Measurements from ENCODE around the gene IFNG. TPM values are rescaled to one million over a fixed set of nuclear protein-coding genes. Genes with fewer than 3 reads are reported as not detected.
"Not testable (repeated sequence)": the region's sequence is repeated elsewhere in the genome, so short reads cannot be mapped to it uniquely, and the experiment has no call there.

IFNG gene
- total and polyA plus RNA-seq, 10 of the 15 experiments (the other 5 are each of a cell fraction or from before 2014, with no cell fraction given): 0.10 to 1.4 (median 0.25) TPM; not detected in 2

DNA sequence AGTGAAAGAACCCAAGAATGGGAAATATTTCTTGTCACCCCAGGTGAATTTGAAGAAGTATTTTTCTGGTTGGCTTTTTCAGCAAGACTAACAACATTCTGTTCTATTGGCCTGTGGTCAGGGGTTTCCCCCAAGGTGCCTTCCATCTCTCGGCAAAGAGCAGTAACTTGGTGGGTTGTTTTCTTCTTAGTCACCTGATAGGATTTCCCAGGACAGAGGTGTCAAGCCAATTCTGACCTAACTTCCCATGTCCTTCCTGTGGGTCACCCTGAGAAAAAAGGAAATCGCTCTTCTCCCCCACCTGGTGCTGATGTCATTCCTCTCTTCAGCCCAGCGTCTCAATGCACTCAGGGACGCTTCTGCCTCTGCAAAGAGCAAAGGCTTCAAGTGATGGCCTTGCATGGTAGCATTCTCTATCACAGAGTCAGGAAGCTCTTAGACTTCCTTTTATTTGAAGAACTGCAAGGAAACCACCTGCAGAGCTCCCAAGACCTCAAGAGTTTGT is 16.1 kb upstream of the IFNG start (continued):
- TF ChIP-seq CHD2 (IDR thresholded peaks at IDR 0.05; ENCODE audit: borderline replicate concordance, low read depth, low read length) (no peak), BMI1 (IDR thresholded peaks at IDR 0.05; ENCODE audit: borderline replicate concordance) (no peak), ASH2L (IDR thresholded peaks at IDR 0.05; ENCODE audit: borderline replicate concordance, low read depth) (no peak), CREM (IDR thresholded peaks at IDR 0.05; ENCODE audit: low read depth) (peak; percentile 63; the same call in 1 of the 2 replicates), SRF (IDR thresholded peaks at IDR 0.05; ENCODE audit: low read depth in 2 of 2, low read length in 2 of 2) (no peak), MEF2A (IDR thresholded peaks at IDR 0.05; ENCODE audit: insufficient read depth, low read depth, low read length) (no peak)

DNA sequence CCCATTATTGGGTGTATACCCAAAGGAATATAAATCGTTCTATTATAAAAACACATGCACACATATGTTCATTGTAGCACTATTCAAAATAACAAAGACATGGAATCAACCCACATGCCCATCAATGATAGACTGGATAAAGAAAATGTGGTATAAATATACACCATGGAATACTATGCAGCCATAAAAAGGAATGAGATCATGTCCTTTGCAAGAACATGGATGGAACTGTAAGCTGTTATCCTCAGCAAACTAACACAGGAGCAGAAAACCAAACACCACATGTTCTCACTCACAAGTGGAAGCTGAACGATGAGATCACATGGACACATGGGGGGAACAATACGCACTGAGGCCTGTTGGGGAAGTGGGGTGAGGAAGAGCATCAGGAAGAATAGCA is 15.2 kb upstream of the IFNG start:
- WGBS (ENCODE audit: insufficient coverage, insufficient replicate concordance, low lambda C conversion rate, missing lambda C conversion rate): 90% methylated on average over 3 of the region's 3 CpGs
- CTCF ChIA-PET: interaction anchor here (1.4 kb wide), 1 partner anchor 61 kb away, joined by 3 read pairs; no protein-coding TSS in a partner anchor
- H3K36me3 ChIP-seq (ENCODE audit: control insufficient read depth in 2 of 2, insufficient read depth in 2 of 2, low read length in 1 of 2); SMC1A ChIA-PET (ENCODE audit: uncharacterized antibody, unreplicated experiment); H3K9ac ChIP-seq (ENCODE audit: control insufficient read depth, insufficient read depth, low read length); BruUV-seq (replicated peaks); H3K4me3 ChIP-seq; H3K9me3 ChIP-seq (replicated peaks; ENCODE audit: control insufficient read depth, insufficient read depth, low read length); H4K20me1 ChIP-seq (ENCODE audit: control insufficient read depth, insufficient read depth); H3K27me3 ChIP-seq (replicated peaks in 1 of 2; ENCODE audit: control insufficient read depth in 2 of 2, insufficient read depth in 2 of 2, low read length in 1 of 2); H3K79me2 ChIP-seq (ENCODE audit: control insufficient read depth, insufficient read depth, low read length); intact Hi-C loops (cut with micrococcal nuclease; ENCODE audit: unreplicated experiment); DNase-seq (ENCODE audit: low read depth, low spot score); H3K4me1 ChIP-seq (ENCODE audit: control insufficient read depth, insufficient read depth, low read length); RAD21 ChIA-PET (ENCODE audit: unreplicated experiment); H2AFZ ChIP-seq (ENCODE audit: control insufficient read depth, low read depth, low read length); ATAC-seq; in situ Hi-C loops (cut with MboI); POLR2A ChIA-PET; H3K27ac ChIP-seq (ENCODE audit: control insufficient read depth, insufficient read depth); H3K4me2 ChIP-seq (ENCODE audit: control insufficient read depth, insufficient read depth): not testable (repeated sequence)
- FAIRE-seq: peak; percentile 13

DNA sequence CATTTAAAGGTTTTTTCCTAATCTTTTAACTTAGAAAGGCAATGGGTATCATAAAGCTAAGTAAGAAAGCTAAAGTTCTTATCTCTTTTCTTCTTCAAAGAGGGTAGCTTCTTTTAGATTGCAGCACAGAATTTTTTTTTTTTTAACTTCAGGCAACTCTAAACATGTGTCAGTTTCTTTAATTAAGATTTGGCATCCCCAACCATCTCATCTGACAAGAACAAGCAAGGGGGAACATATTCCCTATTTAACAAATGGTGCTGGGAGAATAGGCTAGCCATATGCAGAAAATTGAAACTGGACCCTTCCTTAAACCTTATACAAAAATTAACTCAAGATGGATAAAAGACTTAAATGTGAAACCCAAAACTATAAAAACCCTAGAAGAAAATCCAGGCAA is 14.3 kb upstream of the IFNG start:
- DNase-seq (ENCODE audit: low read depth, low spot score) (no peak), ATAC-seq (no peak), FAIRE-seq (no peak)
- H3K4me2 ChIP-seq (ENCODE audit: control insufficient read depth, insufficient read depth): no peak overlapping the region
- no peaks in the 10 kb centered on the region; a peak in 1 of 4 replicates for H3K27me3 ChIP-seq (replicated peaks in 1 of 2; ENCODE audit: control insufficient read depth in 2 of 2, insufficient read depth in 2 of 2, low read length in 1 of 2)
- H3K79me2 ChIP-seq (ENCODE audit: control insufficient read depth, insufficient read depth, low read length): no peaks in the 10 kb centered on the region
- ChIA-PET SMC1A (ENCODE audit: uncharacterized antibody, unreplicated experiment) (no interaction called here), RAD21 (ENCODE audit: unreplicated experiment) (interaction anchor here (0.6 kb wide), 1 partner anchor 482 kb away, joined by 3 read pairs; no protein-coding TSS in a partner anchor), POLR2A (interaction anchor here (0.6 kb wide), 1 partner anchor 472 kb away, joined by 3 read pairs; no protein-coding TSS in a partner anchor), CTCF (interaction anchor here (0.6 to 1.4 kb wide), 3 partner anchors 60 to 817 kb away, joined by 3 to 4 read pairs (median 3); no protein-coding TSS in a partner anchor)
- intact Hi-C loops (cut with micrococcal nuclease; ENCODE audit: unreplicated experiment) (no loop called here), in situ Hi-C loops (cut with MboI) (no loop called here)
- H3K36me3 ChIP-seq (ENCODE audit: control insufficient read depth in 2 of 2, insufficient read depth in 2 of 2, low read length in 1 of 2): no peaks in the 10 kb centered on the region
- H4K20me1 ChIP-seq (ENCODE audit: control insufficient read depth, insufficient read depth): no peaks in the 10 kb centered on the region
- H2AFZ ChIP-seq (ENCODE audit: control insufficient read depth, low read depth, low read length): no peak overlapping the region
- H3K4me3 ChIP-seq: no peak overlapping the region
- no peaks in the 10 kb centered on the region for H3K9me3 ChIP-seq (replicated peaks; ENCODE audit: control insufficient read depth, insufficient read depth, low read length)
- no TSS peak for BruUV-seq (replicated peaks)
- TF ChIP-seq RAD21 (IDR thresholded peaks at IDR 0.05; ENCODE audit: insufficient read depth, low read depth, low read length): no peak
- no peak for TF ChIP-seq KLF5 (IDR thresholded peaks at IDR 0.05; ENCODE audit: partially characterized antibody)
- TF ChIP-seq CREM (IDR thresholded peaks at IDR 0.05; ENCODE audit: low read depth): no peak
- no peak for TF ChIP-seq EED (IDR thresholded peaks at IDR 0.05; ENCODE audit: low read depth)
- H3K4me1 ChIP-seq (ENCODE audit: control insufficient read depth, insufficient read depth, low read length): 0 out of 2 replicates have a peak, but pooled peaks cover 2% of the 10 kb centered on the region
- no peak overlapping the region for H3K27ac ChIP-seq (ENCODE audit: control insufficient read depth, insufficient read depth)
- H3K9ac ChIP-seq (ENCODE audit: control insufficient read depth, insufficient read depth, low read length): no peak overlapping the region
